GM21360 (cell line): ENCODE data around the gene PAMR1.

Experiments
- ATAC-seq: cut with Tn5 transposase; IDR thresholded peaks from one replicate; pipeline ENCODE4 v1.9.1; 2021; ENCODE audit warnings: mild to moderate bottlenecking, moderate library complexity; ENCODE audit not compliant: unreplicated experiment

The PAMR1 gene

GRCh38 chr11:35463331-35463751 lies 62.1 kb downstream of the PAMR1 start:
- ATAC-seq = no peak

GRCh38 chr11:35461917-35462538 lies 63.4 kb downstream of the PAMR1 start:
- ATAC-seq = no peak

GRCh38 chr11:35459489-35459888 lies 65.9 kb downstream of the PAMR1 start:
- ATAC-seq = no peak

GRCh38 chr11:35458846-35459245 lies 66.6 kb downstream of the PAMR1 start:
- no peak for ATAC-seq

GRCh38 chr11:35454362-35454761 lies 71.1 kb downstream of the PAMR1 start:
- ATAC-seq = no peak

GRCh38 chr11:35436581-35437250 lies 88.7 kb downstream of the PAMR1 start:
- no peak for ATAC-seq

GRCh38 chr11:35433588-35433987 lies 91.8 kb downstream of the PAMR1 start:
- no peak for ATAC-seq

GRCh38 chr11:35432464-35432863 lies 93.0 kb downstream of the PAMR1 start:
- ATAC-seq = no peak

GRCh38 chr11:35427071-35427470 lies 98.3 kb downstream of the PAMR1 start:
- ATAC-seq = no peak

GRCh38 chr11:35426351-35426750 lies 99.1 kb downstream of the PAMR1 start:
- no peak for ATAC-seq

- ATAC-seq = no peak
Measured at GRCh38 chr11:35425603-35426212, 99.7 kb downstream of the PAMR1 start.

GRCh38 chr11:35424157-35424940 lies 101.1 kb downstream of the PAMR1 start:
- ATAC-seq = no peak

GRCh38 chr11:35420371-35420770 lies 105.0 kb downstream of the PAMR1 start:
- no peak for ATAC-seq

- no peak for ATAC-seq
Measured at GRCh38 chr11:35419830-35420333, 105.5 kb downstream of the PAMR1 start.

GRCh38 chr11:35419184-35419829 lies 106.1 kb downstream of the PAMR1 start, which contains the start of gene SLC1A2:
Gene SLC1A2 (minus strand): TSS chr11:35419558. CDS start chr11:35418966, 592 bp downstream.
- ATAC-seq = no peak

GRCh38 chr11:35418282-35419183 lies 106.9 kb downstream of the PAMR1 start:
- no peak for ATAC-seq

GRCh38 chr11:35415487-35415886 lies 109.9 kb downstream of the PAMR1 start:
- ATAC-seq = no peak

- no peak for ATAC-seq
Measured at GRCh38 chr11:35414776-35415175, 110.6 kb downstream of the PAMR1 start.

GRCh38 chr11:35414311-35414710 lies 111.1 kb downstream of the PAMR1 start:
- no peak for ATAC-seq

GRCh38 chr11:35413598-35413997 lies 111.8 kb downstream of the PAMR1 start:
- ATAC-seq = no peak
